ENCODE data around the gene DGKB.

DGKB gene

DNA sequence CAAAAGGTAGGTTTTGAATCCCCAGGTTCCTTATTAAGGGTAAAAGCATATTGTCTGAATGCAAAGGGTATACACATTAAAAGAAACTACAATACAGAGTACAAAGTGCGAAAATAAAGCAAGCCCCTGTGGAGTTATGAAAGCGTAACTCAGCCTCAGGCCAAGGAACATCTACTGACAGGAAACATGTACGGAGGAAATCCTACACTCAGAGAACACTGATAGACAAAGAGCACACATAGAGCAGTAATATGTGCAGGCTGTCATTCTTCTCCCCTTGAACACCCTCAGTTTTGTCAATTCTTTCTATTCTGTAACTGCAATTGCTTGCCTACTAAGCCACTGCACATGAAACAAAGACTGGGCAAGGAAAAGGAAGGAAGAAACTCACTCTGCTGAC, 150.2 kb downstream of the DGKB start:
- peak; percentile 49 for DNase-seq

DNA sequence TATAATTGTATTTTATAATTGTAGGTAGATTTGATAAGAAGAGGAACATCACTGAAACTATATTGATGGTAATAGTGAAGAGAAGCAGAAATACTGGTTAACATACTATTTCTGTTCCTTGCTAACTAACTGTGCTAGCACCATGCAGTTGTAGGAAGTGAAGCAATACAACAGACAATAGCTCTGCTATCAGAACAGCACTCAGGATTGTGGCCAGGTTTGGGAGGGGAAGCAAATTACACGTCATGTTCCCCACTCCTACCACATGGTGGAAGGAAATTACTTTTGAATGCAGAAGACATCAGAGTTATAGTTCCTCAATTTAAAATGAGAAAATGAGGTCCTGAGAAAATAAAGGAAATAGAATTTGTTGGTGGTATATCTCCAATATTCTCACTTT, 151.1 kb downstream of the DGKB start:
- DNase-seq = peak; percentile 20

DNA sequence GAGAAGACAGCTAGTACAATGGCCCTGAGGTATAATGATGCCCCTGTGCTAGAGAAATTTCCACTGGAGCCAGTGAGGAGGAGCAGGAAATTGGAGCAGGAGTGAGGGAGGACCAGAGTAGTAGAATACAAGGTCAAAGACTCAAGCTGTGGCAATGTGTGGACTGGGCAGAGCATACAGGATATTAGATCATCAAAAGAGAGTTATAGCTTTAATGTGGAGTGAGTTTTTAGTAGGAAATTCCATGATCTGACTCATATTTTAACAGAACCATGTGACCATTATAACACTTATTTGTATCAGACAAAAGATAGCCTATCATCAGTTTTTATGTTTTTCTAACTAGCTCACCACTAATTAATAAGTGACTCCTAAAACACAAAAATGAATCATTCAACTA, 154.1 kb downstream of the DGKB start:
- DNase-seq = no peak

DNA sequence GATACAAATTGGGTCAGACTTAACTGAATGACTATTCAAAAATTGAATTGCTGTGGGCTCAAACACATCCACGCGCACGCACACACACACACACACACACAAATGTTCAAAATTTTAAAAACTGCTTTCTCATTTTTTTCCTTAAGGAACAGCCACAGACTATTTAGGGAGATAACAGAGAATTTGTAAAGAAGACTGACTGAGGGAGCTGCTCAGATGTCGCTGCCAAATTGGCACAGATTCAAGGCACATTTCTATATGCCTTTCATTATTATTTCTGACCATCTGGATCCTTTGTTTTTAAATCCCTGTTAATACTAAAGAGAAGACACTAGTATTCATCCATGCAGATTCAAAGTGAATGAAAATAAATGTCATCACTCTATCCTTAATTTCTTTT, 154.8 kb downstream of the DGKB start:
- peak; percentile 53 for DNase-seq

DNA sequence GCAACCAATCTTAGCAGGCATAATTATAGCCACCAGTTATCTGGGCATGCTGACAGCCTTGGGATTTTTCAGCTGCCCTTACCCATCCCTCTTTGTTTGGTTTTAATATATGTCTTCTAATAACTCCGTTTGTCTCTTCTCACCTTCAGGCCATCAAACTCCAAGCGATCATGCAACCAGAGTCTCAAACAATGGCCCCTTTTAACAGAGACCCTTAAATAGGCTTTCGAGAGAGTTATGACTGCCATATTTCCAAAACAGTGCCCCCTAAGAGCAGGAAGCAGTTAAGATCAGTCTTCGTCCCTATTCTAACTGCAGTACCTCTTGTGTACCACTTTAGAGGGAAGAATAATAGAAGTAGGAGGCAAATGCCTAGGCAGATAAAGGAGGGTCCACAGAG, 157.5 kb downstream of the DGKB start:
- DNase-seq = no peak

DNA sequence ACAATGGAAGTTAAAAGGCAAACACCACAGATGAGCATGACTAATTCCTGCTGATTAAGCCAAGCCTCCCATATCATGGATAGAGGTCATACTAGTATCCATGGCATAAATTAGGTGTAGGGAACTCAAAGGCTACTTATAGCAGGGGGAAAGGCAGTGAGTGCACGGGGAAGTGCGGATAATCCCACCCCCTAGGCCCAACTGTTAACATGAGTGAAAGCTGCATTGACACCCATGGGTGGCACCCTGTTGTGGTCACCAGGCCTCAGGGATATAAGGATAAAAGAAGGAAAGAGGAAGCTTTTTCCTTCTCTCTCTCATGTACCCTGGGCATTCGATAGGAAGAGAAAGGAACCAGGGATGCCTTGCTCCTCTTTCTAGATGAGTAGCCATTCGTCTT, 161.9 kb downstream of the DGKB start:
- no peak for DNase-seq

DNA sequence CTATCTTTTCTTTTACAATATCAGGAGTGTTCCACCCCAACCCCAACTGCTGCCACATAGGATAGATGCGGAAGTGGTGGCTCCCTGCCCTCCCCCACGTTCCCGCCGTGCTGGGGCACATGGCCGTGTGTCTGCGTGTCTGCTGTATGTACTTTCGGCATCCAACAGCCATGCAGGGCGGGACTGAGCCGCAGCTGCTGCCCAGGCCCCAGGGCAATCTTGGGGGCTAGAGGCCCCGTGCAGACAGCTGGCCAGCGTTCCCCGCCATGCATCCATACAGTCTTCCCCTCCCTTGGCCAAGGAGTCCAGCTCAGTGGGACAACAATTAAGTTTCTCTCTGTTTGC, 162.7 kb downstream of the DGKB start:
- DNase-seq = no peak

DNA sequence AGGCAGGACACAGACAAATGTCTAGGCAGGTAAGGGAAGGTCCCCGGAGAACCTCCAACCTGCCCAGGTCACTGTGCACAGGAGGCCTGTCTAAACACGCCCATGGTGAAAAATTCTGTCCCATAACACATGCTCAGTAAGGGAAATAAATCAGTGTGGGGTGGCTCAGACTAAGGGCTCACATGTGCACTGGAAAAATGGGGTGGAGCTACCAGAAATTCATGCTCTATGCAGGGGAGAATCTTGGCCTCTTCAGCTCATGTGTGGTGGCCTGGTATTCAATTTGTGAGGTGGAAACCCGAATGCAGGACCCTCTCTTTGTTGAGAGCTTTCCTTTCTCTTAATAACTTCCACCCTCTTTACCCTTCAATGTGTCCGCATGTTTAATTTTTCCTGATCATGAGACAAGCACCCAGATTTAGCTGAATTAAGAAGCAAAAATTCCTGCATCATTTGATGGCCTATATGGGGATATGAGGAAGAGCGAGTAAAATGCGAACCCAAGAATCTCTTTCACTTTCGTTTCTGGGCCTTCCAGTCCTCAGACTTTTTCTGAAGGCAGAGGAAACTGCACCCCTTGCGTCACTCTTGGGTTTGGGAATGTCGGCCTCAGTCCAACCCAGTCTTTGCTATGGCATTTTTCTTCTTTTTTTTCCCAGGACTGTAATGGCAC, 163.2 kb downstream of the DGKB start:
- DNase-seq = no peak

DNA sequence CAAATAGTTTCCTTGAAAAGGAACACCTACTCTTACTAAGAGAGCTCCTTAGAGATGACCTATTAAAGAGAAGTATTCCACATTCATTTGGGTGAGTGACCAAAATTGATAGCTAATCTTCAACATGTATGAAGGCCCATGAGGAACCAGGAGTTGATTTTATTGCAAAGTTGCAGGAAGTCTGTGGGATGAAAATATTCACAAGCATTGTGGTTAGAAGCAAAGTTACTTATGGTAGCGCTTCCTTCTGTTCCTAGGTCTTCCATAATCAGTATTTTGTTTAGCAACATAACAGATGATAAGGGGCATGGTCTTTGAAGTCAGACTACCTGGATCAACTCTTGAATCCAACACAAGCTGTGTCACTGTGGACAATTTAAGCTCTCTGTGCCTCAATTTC, 164.5 kb downstream of the DGKB start:
- DNase-seq = no peak

DNA sequence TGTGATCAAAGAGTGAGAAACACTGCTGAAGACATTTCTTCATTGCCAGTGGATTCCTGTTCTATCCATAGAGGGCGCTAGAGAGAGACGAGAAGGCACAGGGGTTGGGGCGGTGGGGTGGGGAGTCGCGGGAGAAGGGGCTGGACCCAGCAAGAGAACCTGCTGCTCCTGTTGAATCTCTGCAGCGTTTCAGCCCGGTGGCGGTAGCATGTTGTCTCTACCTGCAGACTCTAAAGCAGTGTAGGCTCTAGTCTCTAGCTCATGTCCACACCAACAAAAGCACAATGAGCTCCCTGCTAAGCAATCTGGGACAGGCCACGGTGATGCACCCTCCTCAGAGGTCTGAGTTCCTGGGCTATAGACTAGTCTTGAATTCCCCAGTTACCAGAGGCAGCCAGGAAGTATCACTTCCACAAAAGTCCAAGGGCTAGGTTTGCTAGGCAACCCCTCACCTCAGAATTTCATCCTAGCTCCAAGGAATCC, 167.7 kb downstream of the DGKB start:
- DNase-seq = peak; percentile 11

DNA sequence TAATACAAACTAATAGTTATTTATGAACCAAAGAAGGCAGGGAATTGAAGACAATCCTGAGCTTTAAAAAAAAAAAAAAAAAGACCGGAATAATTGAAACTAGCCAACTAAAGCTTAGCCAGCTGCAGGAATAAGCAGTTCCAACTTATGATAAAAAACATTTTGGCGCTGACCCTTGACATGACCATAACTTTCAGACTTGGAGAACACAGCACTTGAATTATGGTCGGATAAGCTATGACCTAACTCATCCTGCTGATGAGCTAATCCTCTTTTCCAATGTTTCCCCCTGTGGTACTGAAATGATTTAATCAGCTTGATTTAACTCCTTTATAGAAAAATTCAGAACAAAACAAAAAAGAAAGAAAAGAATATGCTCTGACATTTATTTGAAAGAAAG, 181.8 kb downstream of the DGKB start:
- no peak for DNase-seq

DNA sequence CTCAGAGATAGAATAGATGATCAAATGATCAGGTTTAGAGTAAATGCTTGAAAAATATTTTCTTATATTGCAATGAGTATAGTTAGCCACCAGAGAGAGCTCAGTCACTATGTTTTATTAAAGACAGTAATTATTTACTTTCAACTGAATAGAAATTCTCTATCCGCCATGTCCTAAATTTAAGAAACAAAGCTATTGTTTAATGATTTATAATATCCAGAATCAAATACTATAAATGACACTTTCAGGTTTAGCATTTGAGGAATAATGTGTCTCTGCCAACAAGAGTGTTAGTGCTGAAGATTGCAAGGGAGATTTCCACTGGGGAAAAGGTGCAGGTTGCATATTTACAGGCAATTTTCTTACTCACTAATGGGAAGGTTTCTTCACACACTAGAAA, 184.7 kb downstream of the DGKB start:
- DNase-seq = peak; percentile 47

DNA sequence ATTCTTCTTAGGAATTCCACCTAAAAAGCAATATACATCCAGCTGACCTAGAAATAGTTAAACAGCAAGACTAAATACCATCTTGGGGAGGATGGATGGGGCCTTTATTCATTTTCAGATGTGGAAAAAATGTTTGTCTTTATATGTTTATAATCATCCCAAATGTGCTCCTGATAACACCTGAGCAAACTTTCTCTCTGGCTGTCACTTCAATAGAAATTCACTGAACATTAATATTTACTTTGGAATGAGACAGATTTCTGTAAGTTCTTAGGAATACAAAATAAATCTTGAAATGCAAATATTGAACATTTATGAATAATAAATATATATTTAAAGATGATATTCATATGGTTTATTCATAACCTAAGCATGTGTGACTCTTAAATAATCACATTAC, 185.4 kb downstream of the DGKB start:
- no peak for DNase-seq

DNA sequence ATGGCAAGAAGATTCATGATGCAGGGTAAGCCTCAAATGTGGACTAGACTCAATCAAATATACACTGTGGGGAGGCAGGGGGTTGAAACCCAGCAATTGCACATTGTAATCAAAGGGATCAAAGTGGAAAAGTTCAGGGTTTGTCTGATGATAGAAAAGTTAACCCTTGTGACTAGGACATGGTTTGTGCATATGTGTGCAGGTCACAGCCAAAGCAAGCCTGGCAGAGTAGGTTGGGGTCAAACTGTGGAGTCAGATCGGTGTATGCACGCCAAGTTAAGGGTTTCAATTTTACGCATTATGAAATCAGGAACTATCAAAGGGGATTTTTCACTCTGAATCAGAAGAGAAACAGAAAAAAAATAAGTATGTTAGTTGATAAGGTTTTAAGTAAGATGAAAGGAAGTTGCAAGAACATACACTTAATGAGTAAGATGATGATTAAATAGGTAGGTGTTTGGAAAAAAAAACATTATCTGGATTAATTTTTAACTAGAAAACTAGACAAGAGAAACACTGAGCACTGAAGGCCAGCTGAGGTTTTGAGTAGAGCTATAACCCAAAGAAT, 188.3 kb downstream of the DGKB start:
- no peak for DNase-seq

DNA sequence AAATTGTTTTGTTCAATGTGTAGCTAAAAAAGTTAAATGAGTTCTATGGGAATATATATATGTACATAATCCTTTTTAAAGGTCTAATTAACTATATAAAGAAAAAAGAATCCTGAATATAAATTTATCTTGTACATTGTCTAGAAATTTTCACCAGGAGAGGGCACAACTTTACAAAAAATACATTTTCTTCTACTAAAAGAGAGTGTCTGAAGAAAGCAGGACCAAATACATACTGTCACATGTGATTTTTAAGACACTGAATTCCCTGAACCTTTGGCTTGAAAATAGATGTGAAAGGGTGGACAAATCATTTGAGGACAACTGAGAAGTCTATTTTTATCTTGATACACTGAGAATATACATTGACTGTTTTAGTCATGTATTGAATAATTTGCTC, 204.3 kb downstream of the DGKB start:
- no peak for DNase-seq

DNA sequence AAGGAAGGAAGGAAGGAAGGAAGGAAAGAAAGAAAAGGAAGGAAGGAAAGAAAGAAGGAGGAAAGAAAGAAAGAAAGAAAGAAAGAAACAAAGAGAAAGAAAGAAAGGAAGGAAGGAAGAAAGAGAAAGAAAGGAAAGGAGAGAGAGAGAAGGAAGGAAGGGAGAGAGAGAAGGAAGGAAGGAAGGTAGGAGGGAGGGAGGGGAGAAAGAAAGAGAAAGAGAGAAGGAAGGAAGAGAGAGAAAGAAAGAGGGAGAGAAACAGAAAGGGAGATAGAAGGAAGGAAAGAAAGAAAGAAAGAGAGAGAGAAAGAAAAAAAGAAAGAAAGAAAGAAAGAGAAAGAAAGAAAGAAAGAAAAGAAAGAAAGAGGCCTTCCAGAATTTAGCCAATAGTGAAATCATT, 204.9 kb downstream of the DGKB start:
- no peak for DNase-seq

DNA sequence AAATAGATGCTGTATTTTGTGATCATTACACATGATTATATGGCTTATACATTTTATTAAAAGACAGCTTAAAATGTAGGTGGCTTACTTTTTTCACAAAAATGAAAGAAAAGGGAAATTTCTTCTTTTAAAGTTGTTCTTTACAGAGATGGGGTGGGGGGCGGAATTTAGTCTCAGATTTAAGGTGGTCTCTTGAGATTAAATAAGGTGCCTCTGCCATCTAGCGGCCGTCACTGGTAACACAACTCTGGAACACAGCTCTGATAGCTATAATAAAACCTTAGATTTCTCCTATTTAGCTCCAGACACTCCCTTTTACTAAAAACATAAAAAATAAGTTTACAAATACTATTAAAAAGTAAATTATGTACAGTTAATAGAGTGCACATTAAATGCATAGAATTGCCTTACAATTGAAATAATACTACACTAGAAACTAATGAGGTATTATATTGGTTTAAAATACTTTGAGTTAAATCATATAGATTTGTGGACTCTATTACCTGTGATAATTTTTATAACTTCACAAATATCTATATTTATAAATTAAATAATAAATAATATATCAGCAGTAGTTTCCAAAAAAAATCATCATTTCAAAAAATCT, 210.9 kb downstream of the DGKB start:
- no peak for DNase-seq

DNA sequence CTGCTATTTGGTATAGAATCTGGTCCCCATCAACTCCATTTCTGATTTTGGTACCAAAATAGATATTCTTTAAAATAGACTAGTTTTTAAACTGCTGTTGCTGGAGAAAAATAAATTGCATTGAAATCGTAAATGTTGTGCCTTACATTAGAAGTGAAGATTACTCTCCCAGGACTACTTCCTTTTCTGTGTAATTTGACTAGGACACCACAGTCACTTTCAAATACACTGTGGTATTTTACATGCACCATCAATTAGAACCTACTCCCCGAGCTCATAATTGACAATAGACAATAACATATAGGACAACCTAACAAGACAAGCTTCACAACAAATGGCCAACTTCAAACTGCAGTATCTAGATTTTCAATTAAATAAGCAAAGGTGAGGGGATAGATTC, 211.5 kb downstream of the DGKB start:
- no peak for DNase-seq

DNA sequence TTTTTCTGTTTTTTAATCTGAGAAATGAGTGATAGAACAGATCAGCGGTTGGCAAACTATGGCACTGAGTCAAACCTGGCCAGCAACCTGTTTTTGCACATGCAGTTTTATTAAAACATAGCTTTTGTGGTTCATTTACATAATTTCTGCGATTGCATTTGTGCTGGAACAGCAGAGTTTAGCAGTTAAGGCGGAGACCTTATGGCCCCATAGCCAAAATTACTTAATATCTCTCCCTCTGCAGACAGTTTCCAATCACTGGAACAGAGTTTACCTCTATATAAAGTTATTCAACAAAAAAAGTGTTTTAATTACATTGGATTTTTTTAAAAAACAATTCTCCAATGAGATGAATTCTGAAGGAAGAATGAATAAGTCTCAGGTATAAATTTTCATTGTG, 212.1 kb downstream of the DGKB start:
- no peak for DNase-seq

DNA sequence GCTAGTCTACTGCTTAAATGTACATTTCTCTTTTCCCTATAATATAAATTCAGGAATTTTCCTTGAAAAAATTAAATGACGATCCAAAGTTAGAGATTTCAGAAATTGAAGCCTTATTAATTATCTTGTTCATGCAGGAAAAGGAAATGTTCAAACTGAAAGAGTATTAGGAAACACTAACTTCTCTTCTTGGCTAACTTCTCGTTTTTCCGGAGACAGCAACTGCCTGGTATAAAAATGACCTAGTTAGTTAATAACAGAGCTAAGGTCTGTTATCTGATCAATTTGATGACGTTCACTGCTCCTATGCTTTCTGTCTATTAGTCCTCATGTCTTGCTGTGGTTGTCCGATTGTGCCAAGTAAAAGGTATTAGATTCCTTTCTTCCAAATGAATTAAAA, 212.5 kb downstream of the DGKB start:
- DNase-seq = no peak

DNA sequence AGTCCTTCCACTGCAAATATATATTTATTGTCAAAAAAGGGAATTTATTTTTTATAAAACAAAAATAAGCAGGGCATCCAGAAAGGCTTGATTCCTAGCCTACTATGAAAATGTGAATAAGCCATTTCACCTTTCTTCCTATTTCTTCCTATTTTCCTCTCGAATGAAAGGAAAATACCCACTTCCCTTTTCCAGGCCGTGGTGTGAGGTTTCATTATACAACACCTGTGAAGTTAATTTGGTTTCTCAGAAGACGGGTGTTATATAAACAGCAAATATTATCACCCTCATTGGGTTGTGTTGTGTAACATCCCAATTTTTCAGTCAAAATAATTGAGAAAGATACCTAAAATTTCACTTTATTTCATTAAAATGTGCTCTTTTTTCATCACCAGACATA, 214.3 kb downstream of the DGKB start:
- no peak for DNase-seq

DNA sequence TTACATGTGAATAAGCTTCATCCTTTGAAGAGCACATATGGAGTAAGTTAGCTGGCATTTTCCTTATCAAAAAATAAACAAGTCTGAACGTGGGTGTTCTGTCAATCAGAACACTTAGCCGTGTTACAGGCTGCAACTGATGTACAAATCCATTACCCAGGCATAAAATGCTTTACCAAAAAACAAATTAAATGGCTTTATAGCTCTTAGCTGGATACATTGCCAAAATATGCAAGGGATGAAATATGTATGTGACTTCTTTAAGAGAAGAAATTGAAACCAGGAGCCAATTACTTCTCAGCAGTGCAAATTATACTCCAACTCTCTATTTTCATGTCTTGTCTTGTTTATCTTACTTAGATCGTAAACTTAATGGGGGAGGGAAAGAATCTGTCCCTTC, 214.8 kb downstream of the DGKB start:
- DNase-seq = no peak

DNA sequence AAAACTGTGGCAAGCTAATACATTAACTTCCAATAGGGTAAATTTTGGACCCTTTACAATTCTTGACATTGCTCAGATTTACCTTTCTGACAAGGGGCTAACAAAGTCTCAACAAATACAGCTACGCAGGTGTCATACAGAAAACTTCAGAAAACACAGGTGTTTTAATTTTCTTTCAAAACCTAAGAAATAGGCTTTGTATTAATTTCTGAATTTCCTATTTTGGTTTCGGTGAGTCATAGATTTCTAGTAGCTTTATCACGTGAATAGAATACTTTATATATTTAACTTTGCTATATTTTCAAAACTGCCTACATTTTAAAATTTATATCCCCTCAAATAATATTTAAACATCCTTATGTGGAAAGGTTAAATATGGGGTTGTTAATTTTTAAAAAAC, 215.3 kb downstream of the DGKB start:
- no peak for DNase-seq

DNA sequence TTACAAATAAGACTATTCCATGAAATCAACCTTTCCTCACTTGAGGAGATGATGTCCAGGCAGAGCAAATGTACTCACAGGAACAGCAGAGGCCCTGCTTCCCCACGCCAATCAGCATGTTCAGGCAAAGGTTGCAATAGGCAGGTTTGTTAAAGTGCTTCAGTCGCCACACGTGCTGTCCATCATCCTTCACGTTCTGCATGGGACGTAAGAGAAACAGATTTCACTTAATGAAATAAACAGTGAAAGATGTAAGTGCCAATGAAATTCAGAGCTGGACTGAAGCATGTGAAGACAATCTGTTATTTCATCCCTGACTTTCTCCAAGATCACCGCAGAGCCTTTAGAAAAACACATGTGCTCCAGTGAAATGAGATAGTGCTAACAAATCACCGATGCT, 217.4 kb downstream of the DGKB start:
- DNase-seq = no peak

DNA sequence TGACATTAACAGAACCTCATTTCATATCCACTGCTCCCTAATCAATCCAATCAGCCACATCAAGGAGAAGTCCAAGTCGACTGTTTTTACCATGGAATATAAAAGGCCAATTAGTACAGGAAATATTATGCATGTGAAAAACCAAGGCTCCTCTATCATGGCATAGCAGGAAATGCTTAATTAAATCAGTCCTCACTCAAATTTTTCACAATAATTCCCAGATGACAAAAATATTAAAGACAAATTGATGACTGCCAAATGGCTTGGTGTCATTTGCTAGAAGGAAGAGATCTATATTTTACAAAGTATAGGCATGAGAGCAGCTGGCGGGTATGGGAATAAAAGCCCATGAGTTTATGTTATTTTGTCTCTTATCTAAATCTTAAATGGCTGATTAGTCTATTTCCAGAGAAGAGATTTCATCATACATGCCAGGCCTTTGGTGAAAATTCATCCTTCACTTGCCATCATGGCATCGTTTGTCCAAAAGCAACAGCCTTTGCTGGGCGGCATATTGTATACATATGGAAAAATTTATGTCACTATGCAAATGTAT, 219.6 kb downstream of the DGKB start:
- DNase-seq = no peak

Measured in COR-L47 (cell line).